Ovary (tissue), 9 donors: Measurements from ENCODE around the gene GUCD1. TPM values are rescaled to one million over a fixed set of nuclear protein-coding genes. Genes with fewer than 3 reads are reported as not detected.

Experiments
- DNase-seq, 5 donors: peaks; one replicate each; pipeline ENCODE4 v3.0.0-alpha.2; 2019 to 2020
- H3K27ac ChIP-seq, 2 donors: fragments of 200-600 bp; one replicate each; pipeline versions ENCODE4 v1.5.1 to v1.8.0; 2019 to 2022
- H3K27me3 ChIP-seq: fragments of 200-600 bp; one replicate; pipeline ENCODE4 v1.8.0; 2022
- H3K36me3 ChIP-seq: fragments of 200-600 bp; sonication (generic); one replicate; pipeline ENCODE4 v1.5.1; 2019
- H3K4me1 ChIP-seq: one replicate; pipeline ENCODE4 v1.8.1; 2013; ENCODE audit warnings: mild to moderate bottlenecking, moderate library complexity; ENCODE audit not compliant: insufficient read depth
- H3K4me3 ChIP-seq: fragments of 200-600 bp; sonication (generic); one replicate; pipeline ENCODE4 v1.5.1; 2017
- H3K9me3 ChIP-seq, 2 donors: fragments of 200-600 bp in 1 of 2; sonication (generic) in 1 of 2; one replicate each; pipeline versions ENCODE4 v1.5.1 to v1.8.1; 2013 to 2019; ENCODE audit warnings: mild to moderate bottlenecking in 1 of 2, moderate library complexity in 1 of 2
- CTCF ChIP-seq, 3 donors: fragments of 450-650 bp in 2 of 3; fragments of 200-600 bp in 1 of 3; IDR thresholded peaks; one replicate each; pipeline versions ENCODE4 v1.5.1 to v1.8.0; 2016 to 2022; ENCODE audit warnings: antibody characterized with exemption in 3 of 3, mild to moderate bottlenecking in 1 of 3
- EP300 ChIP-seq: sonication (generic); formaldehyde crosslinking; IDR thresholded peaks from one replicate; pipeline ENCODE4 v1.6.1; 2017; ENCODE audit warnings: antibody characterized with exemption
- POLR2A ChIP-seq: fragments of 450-650 bp; IDR thresholded peaks from one replicate; pipeline ENCODE4 v1.6.1; 2017; ENCODE audit warnings: antibody characterized with exemption, mild to moderate bottlenecking, moderate library complexity
- WGBS, 3 donors: extraction: QIAGEN DNeasy Blood & Tissue Kit in 1 of 3; methylation state at CpG; one replicate each; pipeline versions ENCODE4 v1.1.5 to v1.1.7; 2013 to 2017; 5-methylcytosine and 5-hydroxymethylcytosine counted together
- intact Hi-C, 4 donors: fragments of 100-400 bp; cut with DNase I; formaldehyde crosslinking; loops; one replicate each; pipeline versions ENCODE4 v1.11.0 to v1.15.1; 2022 to 2023
- polyA plus RNA-seq, 2 donors: library from polyadenylated mRNA; stranded (reverse); fragments of 200-250 nt in 1 of 2; fragments of 350-450 nt in 1 of 2; fragmentation: Illumina TruSeq in 1 of 2; extraction: RNeasy Lipid Tissue Mini Kit (QIAGEN cat#74804) in 1 of 2; gene quantifications; one replicate each; pipeline ENCODE4 v1.2.3, GENCODE V29; 2013 to 2014
- total RNA-seq, 7 donors: library from RNA; depleted of rRNA in 2 of 7; stranded (reverse); fragments of >200 nt in 2 of 7; fragmentation: NEBNext Ultra II Directional in 3 of 7; extraction: Animal tissue kit (Norgen Biotek cat#: 25700) in 3 of 7; gene quantifications; one replicate each; pipeline versions ENCODE4 v1.1.0 to v1.2.4, GENCODE V29; 2016 to 2023
- donor health status: DM: no; HTN: no; CAD: no; lungs with moderate emphysema.
- donor health status: DM: no; HTN: no; CAD: no.
- donor health status: Bipolar disorder and iron deficiency.
- donor health status: DM: yes; HTN: yes; CAD: no.
- donor health status: DM: no; HTN: no; CAD: no.
- donor health status: DM: yes; HTN: yes; CAD: no.

The GUCD1 gene
- total and polyA plus RNA-seq, 9 donors, result 30.3 to 85.4 (median 55.4) TPM

DNA sequence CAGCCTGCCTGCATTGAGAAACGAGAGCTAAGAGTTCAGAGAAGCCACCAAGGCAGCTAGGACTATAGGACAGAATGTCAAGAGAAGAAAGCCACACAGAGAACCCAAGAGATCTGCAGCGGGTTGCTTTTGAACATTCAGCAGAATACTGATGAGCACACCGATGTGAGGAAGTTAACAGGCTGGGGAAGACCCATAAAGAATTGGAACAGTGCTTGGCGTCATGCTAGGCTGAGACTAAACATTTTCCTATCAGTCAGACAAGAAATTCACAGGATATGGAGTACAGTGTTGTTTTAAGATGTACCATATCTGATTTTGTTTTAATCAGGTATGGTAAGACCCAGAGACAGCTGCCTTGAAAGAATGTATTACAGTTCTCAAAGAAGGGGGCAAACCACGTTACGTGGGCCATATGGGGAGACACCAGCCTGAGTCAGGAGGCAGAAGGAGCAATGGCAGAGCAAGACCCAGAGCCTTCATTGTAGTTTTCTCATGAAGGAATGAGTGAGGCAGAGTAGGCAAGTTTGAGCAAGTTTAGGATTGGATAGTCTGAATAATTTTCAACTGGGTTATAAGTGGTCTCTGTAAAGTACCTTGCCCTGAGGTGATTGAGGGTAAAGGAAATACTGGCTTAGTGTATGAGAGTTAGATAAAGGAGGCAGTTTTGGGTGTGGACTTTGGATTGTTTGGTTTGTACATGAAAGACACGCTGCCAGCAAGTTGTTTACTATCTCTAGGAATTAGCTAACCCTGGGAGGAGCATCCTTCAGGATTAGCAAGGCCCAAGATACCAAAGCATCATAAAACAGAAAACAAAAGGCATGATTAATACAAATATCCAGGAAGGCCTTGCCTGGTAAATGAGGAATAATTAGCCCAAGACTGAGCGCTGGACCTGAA lies 23.7 kb upstream of the GUCD1 start:
- intact Hi-C loops, result loop anchor here in 1 of 4 donors (2.0 kb wide), 1 partner anchor 58 kb away; no protein-coding TSS in a partner anchor
- H3K4me3 ChIP-seq, result no peak overlapping the region
- WGBS, 3 donors, result 62 to 70% (median 69%) methylated on average over 8 of the region's 8 CpGs
- H3K9me3 ChIP-seq, result no peaks in the 10 kb centered on the region
- DNase-seq, result no peak
- H3K4me1 ChIP-seq, result no peaks in the 10 kb centered on the region
- TF ChIP-seq POLR2A (no peak), EP300 (no peak), CTCF (IDR thresholded peaks at IDR 0.05) (no peak)
- no peak overlapping the region for H3K27ac ChIP-seq
- H3K36me3 ChIP-seq, result no peaks in the 10 kb centered on the region
- H3K27me3 ChIP-seq, result no peaks in the 10 kb centered on the region

GRCh38 chr22:24576778-24577177 lies 21.8 kb upstream of the GUCD1 start:
- TF ChIP-seq CTCF (IDR thresholded peaks at IDR 0.05) (no peak), POLR2A (no peak), EP300 (no peak)
- DNase-seq, result no peak
- H3K9me3 ChIP-seq, result no peaks in the 10 kb centered on the region
- no peak overlapping the region for H3K4me3 ChIP-seq
- intact Hi-C loops, result no loop called here
- no peaks in the 10 kb centered on the region for H3K4me1 ChIP-seq
- 85 to 86% (median 85%) methylated on average over 1 of the region's 1 CpG for WGBS, 3 donors
- H3K36me3 ChIP-seq, result no peaks in the 10 kb centered on the region
- H3K27ac ChIP-seq, result no peak overlapping the region
- no peaks in the 10 kb centered on the region for H3K27me3 ChIP-seq

DNA sequence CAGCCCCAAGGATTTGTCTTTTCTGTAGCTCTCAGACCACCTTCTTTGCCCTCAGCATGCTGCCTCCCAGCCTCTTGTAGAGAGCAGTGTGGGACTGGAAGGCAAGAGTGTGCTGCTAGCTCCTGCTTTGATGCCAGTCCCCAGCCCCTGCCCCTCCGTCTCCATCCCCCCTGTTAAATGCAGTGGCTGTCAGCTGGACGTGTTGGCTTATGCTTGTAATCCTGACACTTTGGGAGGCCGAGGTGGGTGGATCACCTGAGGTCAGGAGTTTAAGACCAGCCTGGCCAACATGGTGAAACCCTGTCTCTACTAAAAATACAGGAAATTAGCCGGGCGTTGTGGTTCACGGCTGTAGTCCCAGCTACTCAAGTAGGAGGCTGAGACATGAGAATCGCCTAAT lies 16.3 kb upstream of the GUCD1 start:
- H3K27ac ChIP-seq, result no peak overlapping the region
- no peak overlapping the region for H3K4me3 ChIP-seq
- H3K36me3 ChIP-seq, result no peaks in the 10 kb centered on the region
- 89 to 90% (median 90%) methylated on average over 7 of the region's 7 CpGs for WGBS, 3 donors
- no peaks in the 10 kb centered on the region for H3K4me1 ChIP-seq
- intact Hi-C loops, result no loop called here
- H3K27me3 ChIP-seq, result no peaks in the 10 kb centered on the region
- TF ChIP-seq EP300, result no peak
- TF ChIP-seq POLR2A, result no peak
- no peak for TF ChIP-seq CTCF (IDR thresholded peaks at IDR 0.05)
- no peak for DNase-seq
- no peaks in the 10 kb centered on the region for H3K9me3 ChIP-seq

DNA sequence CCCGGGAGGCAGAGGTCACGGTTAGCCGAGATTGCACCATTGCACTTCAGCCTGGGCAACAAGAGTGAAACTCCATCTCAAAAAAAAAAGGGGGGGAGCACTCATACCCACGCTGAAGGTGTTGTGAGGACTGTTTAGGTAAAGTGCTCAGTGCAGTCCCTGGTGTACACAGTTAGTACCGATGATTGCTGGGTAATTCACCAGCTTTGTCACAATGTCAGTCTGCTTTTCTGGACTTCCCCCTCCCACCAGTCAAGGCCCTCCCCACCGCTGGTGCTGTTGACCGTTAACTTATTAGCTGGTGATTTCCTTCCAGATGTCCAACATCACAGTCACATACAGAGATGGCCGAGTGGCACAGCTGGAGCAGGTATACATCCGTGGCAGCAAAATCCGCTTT lies 12.7 kb upstream of the GUCD1 start:
- H3K4me1 ChIP-seq, result no peaks in the 10 kb centered on the region
- no peak overlapping the region for H3K4me3 ChIP-seq
- TF ChIP-seq EP300, result no peak
- no peak for TF ChIP-seq POLR2A
- TF ChIP-seq CTCF (IDR thresholded peaks at IDR 0.05), result no peak
- no peak overlapping the region for H3K27ac ChIP-seq
- WGBS, 3 donors, result 73 to 78% (median 75%) methylated on average over 10 of the region's 10 CpGs
- no peaks in the 10 kb centered on the region for H3K9me3 ChIP-seq
- intact Hi-C loops, result no loop called here
- no peaks in the 10 kb centered on the region for H3K36me3 ChIP-seq
- H3K27me3 ChIP-seq, result no peaks in the 10 kb centered on the region
- no peak for DNase-seq
